ENCODE data around the gene BTK.

Gene BTK

GRCh38 chrX:101362116-101362515 is 23.9 kb downstream of the BTK start:
- no peak for FAIRE-seq
- DNase-seq (ENCODE audit: insufficient read length, low spot score): no peak
- no peak for TF ChIP-seq CTCF (IDR thresholded peaks at IDR 0.05; ENCODE audit: insufficient read depth, missing control alignments)

- TF ChIP-seq CTCF (IDR thresholded peaks at IDR 0.05; ENCODE audit: insufficient read depth, missing control alignments): no peak
- DNase-seq (ENCODE audit: insufficient read length, low spot score): no peak
- FAIRE-seq: no peak
These were observed 25.6 kb downstream of the BTK start for GRCh38 chrX:101360390-101360789.

- FAIRE-seq (no peak), DNase-seq (ENCODE audit: insufficient read length, low spot score) (no peak)
- no peak for TF ChIP-seq CTCF (IDR thresholded peaks at IDR 0.05; ENCODE audit: insufficient read depth, missing control alignments)
These were observed 26.0 kb downstream of the BTK start for GRCh38 chrX:101359966-101360365.

GRCh38 chrX:101357166-101357795 is 28.7 kb downstream of the BTK start:
- FAIRE-seq: no peak
- no peak for DNase-seq (ENCODE audit: insufficient read length, low spot score)
- TF ChIP-seq CTCF (IDR thresholded peaks at IDR 0.05; ENCODE audit: insufficient read depth, missing control alignments): peak; percentile 12

GRCh38 chrX:101349193-101349562 is 36.8 kb downstream of the BTK start:
- no peak for TF ChIP-seq CTCF (IDR thresholded peaks at IDR 0.05; ENCODE audit: insufficient read depth, missing control alignments)
- DNase-seq (ENCODE audit: insufficient read length, low spot score) (no peak), FAIRE-seq (no peak)

- no peak for TF ChIP-seq CTCF (IDR thresholded peaks at IDR 0.05; ENCODE audit: insufficient read depth, missing control alignments)
- DNase-seq (ENCODE audit: insufficient read length, low spot score): peak; percentile 59
- no peak for FAIRE-seq
These were observed 37.4 kb downstream of the BTK start, which contains the start of gene TIMM8A for GRCh38 chrX:101348452-101349192. Gene TIMM8A (minus strand): TSS chrX:101348742. CDS start chrX:101348664, 78 bp downstream.

- DNase-seq (ENCODE audit: insufficient read length, low spot score): no peak
These were observed 38.0 kb downstream of the BTK start for GRCh38 chrX:101347859-101348451.

More at GRCh38 chrX:101347859-101348451, 38.0 kb downstream of the BTK start:
- FAIRE-seq: no peak
- no peak for TF ChIP-seq CTCF (IDR thresholded peaks at IDR 0.05; ENCODE audit: insufficient read depth, missing control alignments)

All from D721Med (cell line).